HG02610 (cell line): ENCODE data around the gene WDR45B.

ENCODE experiments used
- ATAC-seq: cut with Tn5 transposase; IDR thresholded peaks from one replicate; pipeline ENCODE4 v1.9.1; 2021; ENCODE audit warnings: mild to moderate bottlenecking, moderate library complexity; ENCODE audit not compliant: unreplicated experiment

The WDR45B gene

DNA sequence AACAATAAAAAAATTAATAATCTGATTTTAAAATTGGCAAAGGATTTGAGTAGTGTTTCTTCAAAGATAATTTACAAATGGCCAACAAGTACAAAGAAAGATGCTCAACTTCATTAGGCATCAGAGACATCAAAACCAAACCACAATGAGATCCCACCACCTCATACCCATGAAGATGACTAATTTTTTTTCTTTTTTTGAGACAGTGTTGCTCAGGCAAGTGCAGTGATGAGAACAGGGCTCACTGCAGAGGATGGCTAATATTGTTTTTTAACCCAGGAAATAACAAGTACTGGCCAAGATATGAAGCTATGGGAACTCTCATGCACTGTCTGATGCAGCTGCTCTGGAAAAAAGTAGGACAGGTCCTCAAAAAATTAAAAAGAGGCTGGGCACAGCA lies 14.9 kb downstream of the WDR45B start:
- ATAC-seq, result no peak

DNA sequence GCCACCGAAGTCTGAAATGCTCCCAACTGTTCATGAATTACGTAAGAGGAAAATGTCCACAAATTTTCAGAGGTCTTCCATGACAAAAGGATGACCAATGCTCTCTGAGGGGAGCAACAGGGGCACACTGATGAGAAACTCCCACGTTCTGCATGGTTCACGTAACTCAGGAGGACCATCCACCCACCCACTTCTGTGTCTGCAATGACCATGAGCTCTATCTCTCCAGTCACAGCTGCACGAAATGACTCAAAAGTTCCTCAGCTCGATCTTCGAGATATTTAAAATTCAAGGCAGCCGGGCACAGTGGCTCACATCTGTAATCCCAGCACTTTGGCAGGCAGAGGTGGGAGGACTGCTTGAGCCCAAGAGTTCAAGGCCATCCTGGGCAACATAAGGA lies 15.8 kb downstream of the WDR45B start:
- ATAC-seq, result no peak

DNA sequence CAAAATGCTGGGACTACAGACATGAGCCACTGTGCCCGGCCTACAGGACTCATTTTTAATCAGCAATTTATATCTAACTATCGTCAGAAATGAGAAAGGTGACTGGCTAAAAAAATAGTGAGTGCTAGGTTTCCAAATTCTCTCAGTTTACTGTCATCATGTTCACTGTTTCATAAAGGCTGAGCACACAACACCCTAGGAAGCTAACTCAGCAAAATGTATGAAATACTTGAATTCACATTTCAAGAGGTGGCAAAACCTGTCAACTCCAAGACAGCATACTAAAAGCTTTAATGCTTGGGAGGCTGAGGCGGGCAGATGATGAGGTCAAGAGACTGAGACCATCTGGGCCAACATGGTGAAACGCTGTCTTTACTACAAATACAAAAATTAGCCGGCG lies 16.7 kb downstream of the WDR45B start:
- ATAC-seq, result no peak

DNA sequence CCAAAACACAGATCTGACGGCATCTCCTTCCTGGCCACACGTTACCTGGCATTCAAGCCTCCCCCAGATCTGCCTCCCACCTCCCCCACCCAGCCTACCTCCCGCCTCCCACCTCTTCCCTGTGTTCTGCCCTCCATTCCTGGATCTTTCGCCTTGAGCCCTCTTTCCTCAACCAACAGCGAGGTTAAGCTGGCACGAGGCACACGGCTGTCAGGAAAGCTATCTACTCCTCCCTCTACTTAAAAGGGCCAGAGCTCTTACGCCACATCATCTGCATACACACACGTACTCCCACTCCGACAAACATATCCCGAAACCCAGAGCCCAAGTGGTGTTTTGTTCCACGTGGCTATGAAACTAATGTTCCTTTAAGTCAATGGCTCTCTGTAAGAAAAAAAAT lies 18.0 kb downstream of the WDR45B start:
- ATAC-seq, result no peak

DNA sequence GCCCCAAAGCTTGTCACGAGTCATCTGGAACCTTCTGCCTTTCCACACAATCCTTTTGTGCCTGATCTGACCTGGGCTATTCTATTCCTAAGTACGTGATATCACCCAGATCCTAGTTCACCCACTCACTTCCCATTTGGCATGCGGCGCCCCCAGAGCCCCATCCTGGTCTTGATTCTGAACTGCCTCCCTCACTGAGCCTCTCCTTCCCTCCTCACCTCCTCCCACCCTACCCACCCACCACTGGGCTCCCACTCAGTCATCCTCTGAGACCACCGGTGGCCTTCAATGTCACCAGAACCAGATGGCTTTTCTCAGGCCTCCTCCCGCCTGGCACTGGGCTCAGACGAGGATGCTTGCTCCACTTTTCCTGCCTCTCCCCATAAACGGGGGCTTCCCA lies 18.5 kb downstream of the WDR45B start:
- ATAC-seq, result no peak

DNA sequence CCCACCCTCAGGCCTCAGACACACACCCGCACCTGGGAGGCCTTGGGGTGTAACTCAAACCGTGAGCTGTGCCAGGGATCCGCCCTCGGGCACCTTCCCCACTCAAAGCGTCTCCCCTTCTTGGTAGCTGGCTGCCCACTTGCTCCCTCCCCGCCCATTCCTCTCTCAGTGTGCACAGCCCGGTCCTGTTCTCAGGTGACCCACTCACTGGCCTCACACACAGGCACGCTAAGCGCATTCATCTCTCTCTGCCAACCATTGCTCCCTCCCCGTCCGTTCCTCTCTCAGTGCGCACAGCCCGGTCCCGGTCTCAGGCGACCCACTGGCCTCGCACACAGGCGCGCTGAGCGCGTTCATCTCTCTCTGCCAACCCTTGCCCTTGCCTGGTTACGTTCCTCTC lies 20.8 kb downstream of the WDR45B start:
- no peak for ATAC-seq

DNA sequence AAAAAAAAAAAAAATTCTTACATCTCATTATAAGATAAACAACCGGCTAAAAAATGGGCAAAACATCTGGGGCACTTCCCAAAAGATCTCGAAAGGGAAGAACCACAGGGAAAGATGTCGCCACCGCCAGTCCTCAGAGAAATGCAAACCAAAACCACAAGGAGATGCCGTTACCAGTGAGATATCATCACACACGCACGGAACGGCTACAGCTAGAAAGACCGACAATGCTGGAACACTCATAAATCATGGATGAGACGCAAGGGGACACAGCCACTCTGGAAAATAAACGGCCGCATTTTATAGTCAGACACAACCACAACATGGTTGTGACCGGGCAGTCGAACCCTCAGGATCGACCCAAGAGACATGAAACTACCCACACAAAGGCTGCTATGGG lies 24.5 kb downstream of the WDR45B start:
- ATAC-seq, result no peak

DNA sequence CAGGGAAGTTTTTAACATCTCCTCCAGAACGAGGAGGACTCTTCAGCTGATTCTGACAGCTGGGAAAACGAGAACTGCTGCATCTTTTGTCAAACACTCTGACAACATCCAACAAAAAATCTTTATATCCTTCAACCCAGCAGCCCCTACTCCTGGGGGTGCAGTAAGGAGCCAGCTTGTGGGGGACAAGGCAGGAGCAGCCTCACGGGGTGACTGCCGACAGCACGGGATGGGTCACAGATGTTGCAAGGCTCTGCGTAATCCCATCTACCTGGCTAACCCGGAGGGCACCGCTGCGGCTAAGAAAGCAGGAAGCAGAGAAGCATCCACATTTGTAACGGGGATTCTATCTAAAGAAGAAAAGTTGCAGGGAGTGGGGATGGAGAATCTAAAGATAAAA lies 28.6 kb downstream of the WDR45B start:
- no peak for ATAC-seq

DNA sequence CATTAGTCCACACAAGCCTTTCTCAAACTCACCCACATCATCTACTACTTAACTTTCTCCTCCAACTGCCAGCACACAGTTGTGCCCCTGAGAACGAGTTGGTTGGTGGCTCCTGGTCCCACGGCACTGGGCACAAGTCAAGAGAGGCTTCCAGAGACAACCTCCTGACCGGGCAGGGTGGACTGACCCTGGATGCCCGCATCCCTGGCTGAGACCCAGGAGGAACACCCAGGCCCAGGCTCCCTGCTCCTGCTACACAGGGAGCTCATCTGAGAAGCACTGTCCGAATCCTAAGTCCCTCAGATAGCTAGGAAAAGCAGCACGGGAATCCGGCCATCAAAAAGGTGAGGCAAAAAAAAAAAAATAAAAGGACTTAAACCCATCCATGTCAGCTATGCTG lies 29.0 kb downstream of the WDR45B start:
- ATAC-seq, result no peak

DNA sequence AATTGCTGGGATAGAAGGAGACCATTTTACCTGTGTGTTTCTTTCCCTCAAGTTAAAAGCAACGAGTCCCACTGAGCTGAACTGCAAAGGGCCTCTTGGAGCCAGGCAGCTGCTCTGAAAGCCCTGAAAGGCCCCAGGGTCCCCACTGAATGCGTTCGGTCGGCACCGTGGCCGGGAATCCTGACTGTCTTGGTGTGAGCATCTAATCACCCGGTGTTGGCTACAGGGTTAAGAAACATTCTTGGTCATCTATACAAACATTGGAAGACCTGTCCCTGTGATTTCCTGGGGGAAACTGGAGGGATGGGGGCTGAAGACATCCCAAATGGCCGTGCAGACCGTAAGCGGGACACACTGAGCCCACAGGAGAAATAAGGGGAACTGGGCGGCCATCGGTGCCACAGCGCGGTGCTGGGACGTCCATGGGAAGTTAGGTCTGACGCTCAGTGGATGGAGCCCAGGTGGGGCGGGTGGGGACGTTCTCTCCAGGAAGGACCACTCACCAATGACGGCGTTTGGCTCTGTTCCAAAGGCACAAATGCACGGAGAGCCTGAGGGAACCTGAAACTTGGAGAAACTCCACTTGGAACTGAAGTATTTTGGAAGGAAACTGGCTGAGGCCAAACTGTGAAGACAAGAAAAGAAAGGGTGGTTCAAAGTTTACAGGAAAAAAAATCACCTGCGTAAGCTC lies 32.1 kb downstream of the WDR45B start:
- ATAC-seq, result no peak

DNA sequence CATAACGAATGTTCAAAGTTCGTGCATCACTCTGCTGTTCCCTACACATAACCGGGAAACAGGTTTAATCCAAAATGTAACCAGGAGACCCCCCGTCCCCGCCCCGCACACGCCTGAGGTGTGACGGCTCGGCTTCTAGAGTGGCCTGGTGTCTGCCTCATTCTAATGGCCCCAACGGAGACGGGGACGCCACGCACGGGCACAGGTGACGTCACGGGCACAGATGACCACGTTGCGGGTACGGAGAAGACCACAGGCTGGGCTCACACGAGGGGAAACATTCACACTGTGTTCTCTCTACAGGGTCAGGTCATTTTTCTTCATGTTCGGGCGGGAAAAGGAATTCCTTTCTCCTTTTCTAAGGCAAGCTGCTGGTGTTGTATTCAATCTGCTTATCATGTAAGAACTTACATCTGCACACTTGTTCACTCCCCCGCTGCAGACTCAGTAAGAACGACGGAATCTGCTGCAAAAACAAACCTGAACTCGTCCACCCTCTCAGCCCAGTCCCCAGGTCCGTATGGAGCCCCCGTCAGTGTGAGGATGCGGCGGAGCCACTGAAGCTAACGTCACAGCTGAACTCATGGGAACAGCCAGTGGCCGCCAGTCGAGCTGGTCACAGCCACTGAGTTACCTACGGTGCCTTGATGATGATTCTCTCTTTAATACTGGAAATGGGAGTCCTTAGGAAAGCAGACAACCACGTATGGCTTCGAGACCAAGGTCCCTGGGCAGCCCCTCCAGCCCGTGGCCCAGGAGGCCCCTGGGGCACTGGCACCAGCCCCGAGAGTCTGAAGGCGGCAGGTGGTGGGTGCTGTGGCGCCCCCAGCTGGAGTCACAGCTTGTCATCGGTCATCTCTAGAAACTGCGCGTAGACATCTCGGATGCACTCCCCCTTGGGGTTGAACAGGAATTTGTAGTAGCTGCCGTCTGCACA lies 32.9 kb downstream of the WDR45B start:
- ATAC-seq, result no peak

DNA sequence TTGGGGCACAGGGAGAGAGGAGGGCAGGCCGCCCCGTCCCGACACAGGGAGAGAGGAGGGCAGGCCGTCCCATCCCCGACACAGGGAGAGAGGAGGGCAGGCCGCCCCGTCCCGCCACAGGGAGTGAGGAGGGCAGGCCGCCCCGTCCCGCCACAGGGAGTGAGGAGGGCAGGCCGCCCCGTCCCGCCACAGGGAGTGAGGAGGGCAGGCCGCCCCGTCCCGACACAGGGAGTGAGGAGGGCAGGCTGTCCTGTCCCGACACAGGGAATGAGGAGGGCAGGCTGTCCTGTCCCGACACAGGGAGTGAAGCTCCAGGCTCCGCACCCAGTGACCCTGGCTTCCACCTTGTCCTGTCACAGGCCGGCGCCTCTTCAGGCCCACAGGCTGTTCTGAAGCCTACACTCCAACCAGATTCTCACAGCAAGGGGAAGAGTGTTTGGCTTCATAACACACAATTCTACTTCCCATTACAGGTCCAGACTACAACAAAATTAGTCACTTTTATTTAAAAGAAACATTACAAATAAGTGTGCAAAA lies 34.1 kb downstream of the WDR45B start:
- ATAC-seq, result no peak

DNA sequence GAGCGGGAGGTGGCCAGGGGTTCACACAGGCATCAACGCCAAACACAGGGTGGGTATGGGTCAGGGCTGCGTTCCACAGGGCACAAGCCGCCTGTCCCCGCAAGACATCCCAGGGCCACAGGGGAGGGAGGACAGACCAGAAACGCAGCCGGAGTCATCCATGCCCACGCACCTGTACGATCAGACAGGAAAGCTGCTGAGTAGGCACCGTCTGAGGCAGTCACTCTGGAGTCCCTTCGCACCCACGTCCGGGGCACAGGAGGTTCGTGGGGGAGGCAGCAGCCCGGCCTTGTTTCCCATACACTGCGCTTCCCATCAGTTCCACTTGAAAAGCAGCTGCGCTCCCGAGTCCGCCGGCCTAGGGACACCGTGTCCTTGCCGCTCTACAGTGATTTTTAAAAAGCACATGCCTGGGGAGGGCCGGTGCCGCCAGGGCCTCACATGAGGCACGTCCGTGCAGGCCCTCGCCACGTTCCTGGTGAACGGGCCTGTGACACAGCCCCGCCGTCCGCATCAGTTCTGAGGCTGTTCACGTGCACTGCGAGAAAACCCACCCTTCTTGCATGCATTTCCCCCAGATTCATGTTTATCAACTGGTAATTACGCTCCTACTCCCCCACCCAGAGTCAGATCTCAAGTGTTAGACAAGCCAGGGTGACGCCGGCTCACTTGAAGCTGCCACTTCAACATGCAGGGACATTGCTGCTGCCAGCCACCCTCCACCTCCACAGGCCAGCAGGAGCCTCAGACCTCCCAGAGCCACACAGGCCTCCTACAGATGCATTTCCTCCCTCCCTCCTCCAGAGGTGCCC lies 34.8 kb downstream of the WDR45B start:
- ATAC-seq, result no peak

DNA sequence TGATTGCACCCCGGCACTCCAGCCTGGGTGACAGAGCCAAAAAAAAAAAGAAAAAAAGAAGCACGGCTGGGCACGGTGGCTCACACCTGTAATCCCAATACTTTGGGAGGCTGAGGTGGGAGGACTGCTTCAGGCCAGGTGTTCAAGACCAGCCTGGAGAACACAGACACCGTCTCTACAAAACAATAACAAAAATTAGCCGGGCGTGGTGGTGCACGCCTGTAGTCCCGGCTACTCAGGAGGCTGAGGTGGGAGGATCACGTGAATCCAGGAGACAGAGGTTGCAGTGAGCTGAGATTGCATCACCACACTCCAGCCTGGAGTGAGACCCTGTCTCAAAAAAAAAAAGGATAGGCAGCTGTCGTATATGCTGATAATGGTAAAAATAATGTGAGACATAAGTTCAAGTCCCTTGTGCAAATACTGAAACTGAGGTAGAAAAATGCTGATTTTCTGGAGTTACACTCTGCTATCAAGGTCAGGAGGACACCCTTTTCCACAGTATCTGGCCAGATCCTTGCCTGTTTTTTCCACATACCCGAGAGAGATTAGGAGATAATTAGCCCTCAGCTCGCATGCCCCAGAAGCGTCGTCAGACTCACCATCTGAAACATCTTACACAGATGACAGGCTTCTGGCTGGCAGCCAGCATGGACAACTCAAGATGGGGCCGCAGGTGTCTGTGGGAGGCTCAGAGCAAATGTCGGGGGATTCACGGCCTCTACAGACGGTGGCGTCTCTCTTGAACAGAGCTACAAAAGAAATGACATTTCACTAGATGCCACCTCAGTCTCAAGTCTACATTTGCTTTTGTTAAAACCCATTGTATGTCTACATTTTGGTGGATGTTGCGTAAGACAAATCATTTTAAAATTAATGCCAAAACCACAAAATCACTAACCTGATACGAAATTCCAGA lies 36.8 kb downstream of the WDR45B start:
- no peak for ATAC-seq

DNA sequence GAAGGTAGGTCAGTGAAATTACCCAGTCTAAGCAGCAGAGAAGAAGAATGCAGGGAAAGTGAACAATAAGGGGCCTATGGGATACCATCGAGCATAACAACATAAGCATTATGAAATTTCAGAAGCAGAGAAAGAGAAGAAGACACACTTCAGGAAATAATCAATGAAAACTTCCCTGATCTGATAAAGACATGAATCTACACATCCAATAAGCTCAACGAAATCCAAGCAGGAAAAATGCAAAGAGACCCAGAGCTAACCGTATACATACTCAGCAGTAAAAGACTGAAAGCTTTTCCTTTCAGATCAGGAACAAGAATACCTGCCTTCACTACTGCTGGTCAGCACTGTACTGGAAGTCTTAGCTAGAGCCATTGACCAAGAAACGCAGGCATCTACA lies 38.6 kb downstream of the WDR45B start:
- ATAC-seq, result no peak

DNA sequence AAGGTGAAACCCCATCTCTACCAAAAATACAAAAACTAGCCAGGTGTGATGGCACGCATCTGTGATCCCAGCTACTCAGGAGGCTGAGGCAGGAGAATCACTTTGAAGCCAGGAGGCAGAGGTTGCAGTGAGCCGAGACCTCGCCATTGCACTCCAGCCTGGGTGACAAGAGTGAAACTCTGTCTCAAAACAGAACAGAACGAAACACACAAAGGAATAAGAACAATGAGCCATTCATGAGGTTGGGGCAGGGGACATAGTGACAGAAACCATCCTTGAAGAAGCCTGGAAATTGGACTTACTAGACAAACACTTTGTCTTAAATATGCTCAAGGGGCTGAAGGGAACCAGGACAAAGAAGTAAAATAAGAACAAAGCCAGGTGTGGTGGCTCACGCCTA lies 39.4 kb downstream of the WDR45B start:
- no peak for ATAC-seq

DNA sequence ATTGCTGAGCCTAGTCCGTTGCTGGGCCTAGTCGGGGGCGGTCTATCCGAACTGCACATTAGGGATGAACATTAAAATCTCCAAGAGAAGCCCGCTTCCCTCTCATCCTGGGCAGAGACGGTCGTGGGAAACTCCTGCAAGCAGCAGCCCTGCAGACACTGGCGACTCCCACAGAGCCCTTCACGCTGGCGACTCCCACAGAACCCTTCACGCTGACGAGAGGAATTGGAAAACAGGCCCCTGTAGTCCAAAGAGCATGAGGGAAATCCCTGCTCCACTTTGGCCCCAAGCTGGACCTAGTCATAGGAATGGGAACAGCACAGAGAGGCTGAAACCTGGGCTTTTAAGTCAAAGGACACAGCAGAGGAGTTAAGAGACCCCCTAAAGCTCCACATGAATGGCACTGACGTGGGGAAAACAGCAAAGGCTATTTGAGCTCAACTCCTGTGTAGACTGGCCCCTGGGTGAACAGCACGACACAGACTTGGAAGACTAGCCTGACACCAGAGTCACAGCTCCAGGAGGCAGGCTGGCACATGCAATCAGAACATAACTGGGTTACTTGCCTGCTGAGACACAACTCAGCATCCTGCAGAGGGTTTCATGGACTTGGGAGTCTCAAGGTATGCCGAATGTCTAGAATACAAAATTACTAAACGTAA lies 42.2 kb downstream of the WDR45B start:
- no peak for ATAC-seq

DNA sequence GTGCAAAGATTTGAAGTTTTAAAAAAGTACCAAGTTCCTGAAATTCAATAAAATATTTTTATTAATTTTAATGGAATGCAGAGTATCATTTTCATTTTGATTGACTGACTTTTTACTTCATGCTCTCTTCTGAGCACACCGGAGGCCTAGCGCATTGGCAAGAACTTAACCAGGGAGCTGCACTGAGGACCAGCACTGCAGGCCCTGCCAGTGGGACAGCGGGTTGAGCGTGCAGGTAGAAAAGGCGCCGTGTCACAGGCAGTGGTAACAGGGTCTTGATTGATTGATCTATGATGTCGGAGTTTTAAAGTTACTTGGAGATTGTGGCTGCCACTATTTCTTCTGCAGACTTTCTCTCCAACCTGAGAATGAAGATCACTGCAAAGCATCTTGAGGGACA lies 43.7 kb downstream of the WDR45B start:
- ATAC-seq, result no peak

DNA sequence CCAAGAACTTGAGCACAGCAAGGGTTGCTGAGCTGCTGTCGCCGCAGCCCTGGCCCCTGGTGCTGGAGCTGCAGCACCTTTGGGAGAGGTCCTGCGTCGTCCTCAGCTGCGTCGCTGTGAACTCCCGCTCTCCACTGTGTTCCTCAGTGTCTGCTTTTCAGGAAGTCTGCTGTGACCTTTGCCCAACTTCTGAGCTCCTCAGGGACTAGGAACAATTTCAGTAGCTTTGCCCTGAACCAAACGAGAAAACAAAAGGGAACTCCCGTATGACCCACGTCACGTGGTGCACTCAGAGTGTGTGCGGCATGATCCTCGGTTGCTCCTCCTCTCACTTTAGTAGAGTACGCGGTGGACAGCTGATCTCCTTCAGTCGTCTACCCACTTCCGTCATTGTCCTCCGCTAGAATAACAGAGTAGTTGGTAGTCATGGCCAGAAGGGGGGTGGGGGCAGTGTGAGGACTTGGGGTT lies 44.2 kb downstream of the WDR45B start:
- ATAC-seq, result no peak
